NOMO-1 treated with dmso at 0.1 percent for 144 hours (cell line): ENCODE results near the gene ILK.

Experiments used
- DNase-seq: peaks from one replicate; lab custom pipeline; 2025; ENCODE audit not compliant: unreplicated experiment; lab: John Stamatoyannopoulos, UW

ILK gene

GRCh38 chr11:6633422-6634408 is 30.1 kb downstream of the ILK start:
- no peak for DNase-seq

DNA sequence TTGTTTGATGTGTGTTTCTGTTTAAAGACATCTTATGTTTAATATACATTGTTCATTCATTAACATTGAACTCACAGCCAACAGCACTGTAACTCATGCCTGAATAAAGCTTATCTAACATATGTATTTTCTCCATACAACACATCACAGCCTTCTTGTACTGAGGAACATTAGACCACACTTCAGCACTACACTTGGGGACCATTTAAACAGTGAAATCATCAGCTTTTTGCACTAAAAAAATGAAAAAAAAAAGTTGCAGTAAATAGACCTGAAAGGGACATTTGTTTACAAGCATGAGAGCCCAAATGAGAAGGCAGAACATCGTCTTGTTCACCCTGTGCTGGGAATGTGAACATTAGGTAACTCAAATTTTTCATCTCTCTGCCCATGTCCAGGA is 31.0 kb downstream of the ILK start:
- DNase-seq, result no peak

GRCh38 chr11:6635082-6635932 is 31.7 kb downstream of the ILK start:
- DNase-seq, result peak; percentile 89

DNA sequence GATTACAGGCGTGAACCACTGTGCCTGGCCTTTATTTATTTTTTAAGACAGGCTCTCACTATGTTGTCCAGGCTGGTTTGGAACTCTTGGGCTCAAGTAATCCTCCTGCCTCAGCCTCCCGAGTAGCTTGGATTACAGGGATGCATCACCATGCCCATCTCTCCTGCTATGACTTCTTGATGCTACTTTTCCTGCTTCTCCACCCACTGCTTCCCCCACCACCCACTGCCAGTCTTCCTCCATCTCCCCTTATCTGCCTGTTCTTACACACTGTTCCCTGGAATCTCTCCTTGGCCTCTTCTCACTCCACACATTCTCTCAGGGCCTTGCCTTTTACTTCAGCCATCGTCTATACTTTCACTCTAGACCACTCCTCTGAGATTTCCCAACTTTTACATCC is 32.9 kb downstream of the ILK start:
- no peak for DNase-seq

DNA sequence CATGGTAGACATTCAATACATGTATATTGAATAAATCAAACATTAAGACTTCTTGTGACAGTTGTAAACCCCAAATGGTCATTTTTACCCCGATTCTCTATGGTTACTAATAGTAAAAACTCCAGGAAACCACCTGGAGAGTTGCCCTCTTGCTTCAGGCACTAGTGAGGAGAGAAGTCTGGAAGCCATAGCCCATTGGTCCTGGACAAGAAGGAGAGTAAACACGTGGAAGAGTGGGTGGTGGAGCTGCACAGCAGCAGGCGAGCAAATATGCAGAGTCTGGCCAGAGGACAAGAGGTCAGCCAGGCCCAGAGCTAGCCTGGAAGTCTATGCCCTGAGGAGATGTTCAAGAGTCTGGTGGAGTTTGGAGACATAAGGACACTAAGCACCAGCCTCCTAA is 34.3 kb downstream of the ILK start:
- DNase-seq, result no peak

- no peak for DNase-seq
Observed at GRCh38 chr11:6638429-6638828, 34.9 kb downstream of the ILK start.

- no peak for DNase-seq
Observed at GRCh38 chr11:6640036-6640984, 36.7 kb downstream of the ILK start.

DNA sequence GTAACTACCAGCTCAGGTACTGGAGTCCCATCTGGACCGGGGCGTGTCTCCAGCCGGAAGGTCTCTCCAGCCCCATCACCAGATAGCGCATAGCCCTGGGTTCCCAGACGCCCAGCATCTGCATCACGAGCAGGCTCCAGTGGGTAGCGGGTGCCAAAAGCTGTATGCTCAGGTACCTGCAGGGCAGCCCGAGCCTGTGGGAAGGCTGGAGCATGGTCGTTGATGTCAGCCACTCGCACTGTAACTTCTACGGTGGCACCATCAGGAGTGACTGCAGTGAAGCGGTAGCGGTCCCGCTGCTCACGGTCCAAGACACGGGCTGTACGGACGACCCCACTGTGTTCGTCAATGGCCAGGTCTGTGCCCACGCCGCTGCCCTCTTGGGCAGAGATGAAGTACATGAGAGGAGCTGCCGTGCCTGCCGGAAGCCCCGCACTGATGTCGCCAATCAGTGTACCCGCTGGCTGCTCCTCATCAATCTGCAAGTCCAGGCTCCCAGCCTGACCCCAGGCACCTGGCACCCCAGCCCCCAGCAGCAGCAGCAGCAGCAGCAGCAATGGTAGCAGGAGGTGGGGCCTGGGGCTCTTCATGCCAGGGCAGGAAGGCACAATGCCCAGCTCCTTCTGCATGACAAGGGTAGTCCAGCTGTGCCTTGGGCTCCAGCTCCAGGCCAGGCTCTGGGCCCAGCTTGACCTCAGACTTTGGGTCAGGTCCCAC is 37.6 kb downstream of the ILK start:
- no peak for DNase-seq

GRCh38 chr11:6642957-6643356 is 39.4 kb downstream of the ILK start:
- DNase-seq, result no peak

GRCh38 chr11:6646071-6646470 is 42.5 kb downstream of the ILK start:
- no peak for DNase-seq

DNA sequence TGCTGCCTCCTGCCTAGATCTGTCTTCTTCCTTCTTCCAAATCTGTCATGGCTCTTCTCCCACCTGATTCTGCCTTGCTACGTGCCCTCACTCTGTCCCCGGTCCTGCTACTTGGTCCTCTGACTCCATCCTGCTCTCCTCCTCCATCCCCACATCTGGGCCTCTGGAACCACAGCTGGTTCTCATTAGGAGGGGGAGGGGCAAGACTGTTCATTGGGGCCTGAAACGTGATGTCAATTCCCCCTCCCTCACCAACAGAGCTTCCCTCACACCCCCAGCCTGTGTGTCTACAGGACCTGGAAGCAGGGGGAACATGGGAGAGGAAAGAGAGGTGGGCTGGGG is 43.0 kb downstream of the ILK start:
- DNase-seq, result no peak

- peak; percentile 93 for DNase-seq
Observed at GRCh38 chr11:6646918-6647679, 43.5 kb downstream of the ILK start.

GRCh38 chr11:6647836-6648235 is 44.3 kb downstream of the ILK start:
- no peak for DNase-seq

DNA sequence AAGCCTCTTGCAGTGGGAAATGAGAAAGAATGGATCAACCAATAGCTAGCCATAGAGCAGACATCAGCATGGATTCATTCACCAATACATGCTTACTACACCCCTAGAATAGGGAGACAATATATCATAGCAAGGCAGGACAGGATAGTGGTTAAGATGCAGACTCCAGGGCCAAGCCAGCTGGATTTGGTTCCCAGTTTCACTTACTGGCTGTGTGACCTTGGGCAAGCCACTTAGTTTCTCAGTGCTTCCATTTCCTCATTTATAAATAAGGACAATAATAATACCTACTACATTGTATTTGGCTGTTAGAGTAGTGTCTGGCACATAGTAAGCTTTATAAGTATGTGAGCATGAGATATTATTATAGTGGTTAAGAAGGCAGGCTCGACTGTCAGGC is 44.9 kb downstream of the ILK start:
- no peak for DNase-seq

DNA sequence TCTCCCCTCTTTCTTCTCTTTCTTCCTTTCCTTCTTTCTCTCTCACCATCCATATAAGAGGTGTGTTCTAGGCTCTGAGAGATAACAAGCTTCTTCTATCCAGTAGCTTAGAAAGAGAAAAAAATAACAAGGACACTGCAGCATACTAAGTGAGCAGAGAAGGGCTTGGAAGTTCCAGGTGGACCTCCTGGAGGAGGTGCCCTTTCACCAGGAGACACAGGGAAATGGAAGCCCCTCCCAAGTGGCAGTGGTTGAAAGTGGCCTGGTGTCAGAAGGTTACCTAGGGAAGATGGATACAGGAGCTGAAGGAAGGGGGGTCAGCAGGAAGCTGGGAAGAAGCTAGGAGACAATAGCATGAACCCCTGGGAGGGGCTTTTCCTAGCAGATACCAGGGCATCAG is 46.5 kb downstream of the ILK start:
- DNase-seq, result no peak

DNA sequence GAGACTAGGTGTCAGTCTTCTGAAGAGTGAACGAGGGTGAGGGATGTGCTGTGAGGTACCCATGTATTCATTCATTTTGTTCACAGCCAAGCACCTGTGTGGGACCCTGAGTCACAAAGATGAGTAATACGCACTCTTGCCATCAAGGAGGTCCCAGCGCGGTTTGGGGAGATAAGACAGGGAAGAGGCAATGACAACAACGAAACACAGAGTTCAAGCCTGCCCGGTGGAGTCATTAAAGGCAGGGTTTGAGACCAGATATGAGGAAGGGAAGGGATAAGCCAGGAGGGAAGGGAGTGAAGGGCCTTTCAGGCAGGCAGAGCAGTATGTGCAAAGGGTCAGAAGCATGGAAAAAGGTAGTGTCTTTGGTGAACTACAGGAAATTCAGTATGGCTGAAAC is 47.4 kb downstream of the ILK start:
- no peak for DNase-seq

DNA sequence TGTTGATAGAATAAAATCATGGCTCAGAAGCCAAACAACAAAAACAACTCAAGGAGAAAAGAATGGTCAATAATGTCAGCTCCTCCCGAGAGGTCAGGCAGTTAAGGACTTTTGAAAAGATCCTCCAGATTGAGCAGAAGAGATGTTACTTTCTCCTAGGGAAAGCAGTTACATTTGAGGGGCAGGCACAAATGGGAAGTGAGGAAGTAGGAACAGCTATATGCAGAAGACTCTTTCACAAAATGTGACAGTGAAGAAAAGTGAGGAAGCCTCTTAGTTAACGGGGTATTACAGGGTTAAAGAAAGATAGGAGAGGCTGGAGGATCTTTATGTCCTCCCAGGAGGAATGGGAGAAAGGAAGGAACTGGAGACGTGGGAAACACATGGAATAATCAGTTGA is 48.6 kb downstream of the ILK start:
- DNase-seq, result no peak

GRCh38 chr11:6653097-6653496 is 49.5 kb downstream of the ILK start:
- DNase-seq, result no peak

- no peak for DNase-seq
Observed at GRCh38 chr11:6653656-6654055, 50.1 kb downstream of the ILK start.
